Activated naive CD8-positive, alpha-beta T cell treated with anti-CD3 and anti-CD28 coated beads, Interleukin-2, amount 50 U/mL, for 24 hours (primary cell): Measurements from ENCODE around the gene STK11IP.

ENCODE experiments used
- ATAC-seq: fragments of 150-1000 bp; cut with Tn5 transposase; one replicate; pipeline ENCODE4 v1.10.0; 2021
- DNase-seq: peaks from one replicate; pipeline ENCODE4 v3.0.0; 2021
- H3K27ac Mint-ChIP-seq: one replicate; pipeline ENCODE4 v1.8.0; 2021; ENCODE audit warnings: mild to moderate bottlenecking, mixed read lengths
- H3K27me3 Mint-ChIP-seq: one replicate; pipeline ENCODE4 v1.8.0; 2021; ENCODE audit warnings: mixed read lengths
- H3K36me3 Mint-ChIP-seq: one replicate; pipeline ENCODE4 v1.8.0; 2021; ENCODE audit warnings: low read depth, mixed read lengths
- H3K4me1 Mint-ChIP-seq: one replicate; pipeline ENCODE4 v1.8.0; 2021; ENCODE audit warnings: mixed read lengths
- H3K4me3 Mint-ChIP-seq: one replicate; pipeline ENCODE4 v1.8.0; 2021; ENCODE audit warnings: mild to moderate bottlenecking, moderate library complexity, mixed read lengths
- H3K9me3 Mint-ChIP-seq: one replicate; pipeline ENCODE4 v1.8.0; 2021; ENCODE audit warnings: mixed read lengths

The STK11IP gene

GRCh38 chr2:219614076-219614860 lies 16.6 kb downstream of the STK11IP start:
- no peaks in the 10 kb centered on the region for H3K27me3 Mint-ChIP-seq
- no peak overlapping the region for H3K4me3 Mint-ChIP-seq
- no peaks in the 10 kb centered on the region for H3K9me3 Mint-ChIP-seq
- H3K36me3 Mint-ChIP-seq = peaks cover 15% of the 10 kb centered on the region
- H3K27ac Mint-ChIP-seq = no peak overlapping the region
- H3K4me1 Mint-ChIP-seq = peaks cover 14% of the 10 kb centered on the region
- no peak for DNase-seq
- no peak for ATAC-seq

GRCh38 chr2:219615036-219615435 lies 17.4 kb downstream of the STK11IP start:
- no peaks in the 10 kb centered on the region for H3K27me3 Mint-ChIP-seq
- DNase-seq = no peak
- no peaks in the 10 kb centered on the region for H3K9me3 Mint-ChIP-seq
- peaks cover 14% of the 10 kb centered on the region for H3K4me1 Mint-ChIP-seq
- ATAC-seq = no peak
- no peak overlapping the region for H3K4me3 Mint-ChIP-seq
- H3K36me3 Mint-ChIP-seq = peaks cover 13% of the 10 kb centered on the region
- H3K27ac Mint-ChIP-seq = no peak overlapping the region

- Mint-ChIP-seq H3K4me3 (no peak overlapping the region), H3K27me3 (no peaks in the 10 kb centered on the region), H3K4me1 (peaks cover 14% of the 10 kb centered on the region), H3K36me3 (peaks cover 10% of the 10 kb centered on the region), H3K9me3 (no peaks in the 10 kb centered on the region), H3K27ac (no peak overlapping the region)
- DNase-seq (no peak), ATAC-seq (no peak)
Measured at GRCh38 chr2:219615894-219616293, 18.2 kb downstream of the STK11IP start.

GRCh38 chr2:219616550-219616949 lies 18.9 kb downstream of the STK11IP start:
- DNase-seq = no peak
- H3K27ac Mint-ChIP-seq = no peak overlapping the region
- H3K9me3 Mint-ChIP-seq = no peaks in the 10 kb centered on the region
- ATAC-seq = no peak
- H3K36me3 Mint-ChIP-seq = peaks cover 8% of the 10 kb centered on the region
- H3K27me3 Mint-ChIP-seq = no peaks in the 10 kb centered on the region
- H3K4me3 Mint-ChIP-seq = no peak overlapping the region
- peaks cover 12% of the 10 kb centered on the region for H3K4me1 Mint-ChIP-seq

- DNase-seq (no peak), ATAC-seq (no peak)
- no peak overlapping the region for H3K4me3 Mint-ChIP-seq
- peaks cover 2% of the 10 kb centered on the region for H3K27me3 Mint-ChIP-seq
- no peak overlapping the region for H3K27ac Mint-ChIP-seq
- H3K4me1 Mint-ChIP-seq = no peaks in the 10 kb centered on the region
- H3K36me3 Mint-ChIP-seq = peaks cover 5% of the 10 kb centered on the region
- H3K9me3 Mint-ChIP-seq = no peaks in the 10 kb centered on the region
Measured at GRCh38 chr2:219618733-219619122, 21.1 kb downstream of the STK11IP start.

- Mint-ChIP-seq H3K27ac (no peak overlapping the region), H3K9me3 (no peaks in the 10 kb centered on the region), H3K4me1 (no peaks in the 10 kb centered on the region), H3K27me3 (peaks cover 2% of the 10 kb centered on the region), H3K36me3 (peaks cover 5% of the 10 kb centered on the region), H3K4me3 (no peak overlapping the region)
- DNase-seq = no peak
- no peak for ATAC-seq
Measured at GRCh38 chr2:219619235-219619634, 21.6 kb downstream of the STK11IP start.

GRCh38 chr2:219620546-219620945 lies 22.9 kb downstream of the STK11IP start:
- H3K36me3 Mint-ChIP-seq = no peaks in the 10 kb centered on the region
- no peaks in the 10 kb centered on the region for H3K4me1 Mint-ChIP-seq
- DNase-seq = no peak
- no peak for ATAC-seq
- no peaks in the 10 kb centered on the region for H3K9me3 Mint-ChIP-seq
- H3K27ac Mint-ChIP-seq = no peak overlapping the region
- peaks cover 5% of the 10 kb centered on the region for H3K27me3 Mint-ChIP-seq
- H3K4me3 Mint-ChIP-seq = no peak overlapping the region

GRCh38 chr2:219621935-219622334 lies 24.3 kb downstream of the STK11IP start:
- Mint-ChIP-seq H3K36me3 (no peaks in the 10 kb centered on the region), H3K27ac (no peak overlapping the region), H3K4me1 (peaks cover 5% of the 10 kb centered on the region), H3K4me3 (no peak overlapping the region), H3K9me3 (no peaks in the 10 kb centered on the region), H3K27me3 (peaks cover 14% of the 10 kb centered on the region)
- ATAC-seq = no peak
- DNase-seq = no peak

- Mint-ChIP-seq H3K27me3 (peaks cover 16% of the 10 kb centered on the region), H3K9me3 (no peaks in the 10 kb centered on the region), H3K27ac (no peak overlapping the region), H3K36me3 (no peaks in the 10 kb centered on the region), H3K4me3 (no peak overlapping the region), H3K4me1 (peaks cover 6% of the 10 kb centered on the region)
- DNase-seq = no peak
- ATAC-seq = no peak
Measured at GRCh38 chr2:219622472-219622871, 24.8 kb downstream of the STK11IP start.

GRCh38 chr2:219624565-219624964 lies 26.9 kb downstream of the STK11IP start:
- Mint-ChIP-seq H3K27ac (no peak overlapping the region), H3K4me1 (peaks cover 6% of the 10 kb centered on the region), H3K9me3 (no peaks in the 10 kb centered on the region), H3K27me3 (peaks cover 24% of the 10 kb centered on the region), H3K36me3 (no peaks in the 10 kb centered on the region), H3K4me3 (no peak overlapping the region)
- ATAC-seq = no peak
- DNase-seq = no peak

GRCh38 chr2:219625179-219625578 lies 27.5 kb downstream of the STK11IP start:
- DNase-seq (no peak), ATAC-seq (no peak)
- Mint-ChIP-seq H3K27me3 (peaks cover 24% of the 10 kb centered on the region), H3K27ac (no peak overlapping the region), H3K4me3 (no peak overlapping the region), H3K4me1 (peaks cover 6% of the 10 kb centered on the region), H3K36me3 (no peaks in the 10 kb centered on the region), H3K9me3 (no peaks in the 10 kb centered on the region)

GRCh38 chr2:219626540-219626939 lies 28.9 kb downstream of the STK11IP start:
- H3K4me1 Mint-ChIP-seq = peaks cover 11% of the 10 kb centered on the region
- H3K27ac Mint-ChIP-seq = no peak overlapping the region
- H3K9me3 Mint-ChIP-seq = no peaks in the 10 kb centered on the region
- peaks cover 28% of the 10 kb centered on the region for H3K27me3 Mint-ChIP-seq
- DNase-seq (no peak), ATAC-seq (no peak)
- H3K36me3 Mint-ChIP-seq = no peaks in the 10 kb centered on the region
- peak overlapping the region; percentile 55 for H3K4me3 Mint-ChIP-seq

- ATAC-seq = peak; percentile 26
- Mint-ChIP-seq H3K36me3 (no peaks in the 10 kb centered on the region), H3K27ac (no peak within 1 kb of the TSS), H3K4me1 (peaks cover 12% of the 10 kb centered on the region), H3K9me3 (no peaks in the 10 kb centered on the region), H3K27me3 (peaks cover 28% of the 10 kb centered on the region), H3K4me3 (peak within 1 kb of the TSS; percentile 55)
- no peak for DNase-seq
Measured at GRCh38 chr2:219627103-219628100, 29.7 kb downstream of the STK11IP start, which contains the start of gene SLC4A3. TSS of gene SLC4A3 (plus strand) at chr2:219627630. CDS start at chr2:219627993, 363 bp downstream.

- Mint-ChIP-seq H3K27me3 (peaks cover 25% of the 10 kb centered on the region), H3K4me1 (peaks cover 12% of the 10 kb centered on the region), H3K27ac (no peak overlapping the region), H3K36me3 (no peaks in the 10 kb centered on the region), H3K9me3 (no peaks in the 10 kb centered on the region), H3K4me3 (no peak overlapping the region)
- no peak for DNase-seq
- no peak for ATAC-seq
Measured at GRCh38 chr2:219628235-219628985, 30.8 kb downstream of the STK11IP start.
